HG03066 (cell line): Measurements from ENCODE around the gene PLA2G2C.
"Not testable (repeated sequence)": the region's sequence is repeated elsewhere in the genome, so short reads cannot be mapped to it uniquely, and the experiment has no call there.

Source experiments
- ATAC-seq: cut with Tn5 transposase; IDR thresholded peaks from one replicate; pipeline ENCODE4 v1.9.1; 2021; ENCODE audit warnings: low read depth; ENCODE audit not compliant: unreplicated experiment

Gene PLA2G2C

DNA sequence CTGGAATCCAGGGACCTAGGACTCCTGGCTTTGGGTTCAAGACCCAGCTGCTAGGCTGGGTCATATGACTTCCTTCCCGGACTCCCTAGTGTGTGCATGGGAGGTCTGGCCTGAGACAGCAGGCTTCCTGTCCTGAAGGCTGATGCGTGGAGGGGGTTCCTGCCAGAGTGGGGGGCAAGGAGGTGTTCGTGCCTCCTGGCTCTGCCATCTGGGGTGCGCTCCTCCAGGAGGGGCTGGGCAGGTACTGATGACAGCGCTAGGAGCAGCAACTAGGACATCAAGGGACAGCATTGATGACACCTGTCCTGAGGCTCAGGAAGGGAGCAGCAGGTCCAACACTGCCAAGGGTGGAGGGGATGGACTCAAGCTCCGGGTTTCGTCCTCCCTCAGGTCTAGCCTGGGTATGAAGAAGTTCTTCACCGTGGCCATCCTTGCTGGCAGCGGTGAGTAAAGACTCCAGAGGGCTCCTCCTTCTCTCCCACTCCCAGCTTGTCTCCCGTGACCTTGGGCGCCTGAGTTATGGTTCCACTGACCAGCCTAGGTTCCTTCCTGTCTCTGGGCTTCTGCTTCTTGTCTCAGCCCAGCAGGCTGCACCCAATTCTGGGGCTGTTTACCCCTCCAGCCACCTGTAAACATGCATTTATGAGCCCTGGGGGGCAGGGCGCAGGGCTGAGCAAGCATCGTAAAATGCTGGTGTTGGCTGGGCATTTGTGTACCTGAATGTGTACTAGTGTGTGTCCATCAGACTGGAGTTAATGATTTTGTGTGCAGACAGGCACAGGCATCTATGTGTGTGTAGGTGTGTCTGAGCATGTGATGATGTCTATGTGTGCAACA is 46.3 kb downstream of the PLA2G2C start:
- no peak for ATAC-seq

- ATAC-seq, result no peak
Observed at GRCh38 chr1:20138961-20139550, 47.3 kb downstream of the PLA2G2C start, which contains the start of gene PLA2G2F. TSS of gene PLA2G2F (plus strand) at chr1:20139323. CDS start at chr1:20139428, 105 bp downstream.

GRCh38 chr1:20138346-20138745 is 48.0 kb downstream of the PLA2G2C start:
- ATAC-seq, result no peak

GRCh38 chr1:20137604-20138003 is 48.7 kb downstream of the PLA2G2C start:
- no peak for ATAC-seq

DNA sequence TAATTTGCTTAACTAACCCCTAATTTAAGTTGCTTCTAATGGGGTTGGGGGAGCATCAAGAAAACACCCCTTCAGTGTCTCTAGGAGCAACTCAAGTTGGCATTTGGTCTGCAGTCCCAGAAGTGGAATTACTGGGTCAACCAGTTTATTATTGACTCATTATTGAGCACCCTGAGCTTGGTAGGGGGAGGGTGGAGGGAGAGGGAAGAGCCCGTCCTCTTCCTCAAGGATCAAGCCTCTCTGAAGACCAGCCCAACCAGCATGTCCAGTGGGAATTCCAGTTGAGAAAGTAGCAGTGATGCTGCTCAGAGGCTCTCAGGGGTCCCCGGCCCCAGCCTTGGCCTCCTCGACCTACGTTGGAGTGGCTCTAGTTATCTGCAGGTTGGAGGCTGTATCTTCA is 49.3 kb downstream of the PLA2G2C start:
- ATAC-seq, result no peak

DNA sequence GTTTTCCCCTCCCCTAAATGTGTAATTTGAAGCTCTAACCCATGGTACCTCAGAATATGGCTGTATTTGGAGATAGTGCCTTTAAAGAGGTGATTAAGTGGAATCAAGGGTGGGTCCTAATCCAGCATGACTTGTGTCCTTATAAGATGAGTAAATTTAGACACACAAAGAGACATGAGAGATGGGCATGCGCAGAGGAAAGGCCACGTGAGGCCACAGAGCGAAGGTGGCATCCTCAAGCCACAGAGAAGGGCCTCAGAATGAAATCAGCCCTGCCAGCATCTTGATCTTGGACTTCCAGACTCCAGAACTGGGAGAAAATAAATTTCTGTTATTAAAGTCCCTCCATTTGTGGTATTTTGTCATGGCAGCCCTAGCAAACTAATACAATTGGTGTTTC is 50.1 kb downstream of the PLA2G2C start:
- ATAC-seq, result no peak

DNA sequence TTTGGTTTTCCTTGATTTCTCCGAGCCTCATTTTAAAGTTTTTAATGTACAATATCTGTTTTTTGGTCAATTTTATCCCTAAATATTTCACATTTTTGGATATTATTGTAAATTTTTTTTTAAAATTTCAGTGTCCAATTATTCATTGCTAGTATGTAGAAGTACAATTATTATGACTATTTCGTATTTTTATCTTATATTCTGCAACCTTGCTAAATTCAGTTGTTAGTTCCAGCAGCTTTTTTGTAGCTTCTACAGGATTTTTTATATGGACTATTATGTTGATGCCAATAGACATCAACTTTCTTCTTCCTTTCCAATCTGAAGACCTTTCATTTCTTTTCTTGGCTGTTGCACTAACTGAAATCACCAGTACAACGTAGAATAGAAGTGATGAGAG is 51.3 kb downstream of the PLA2G2C start:
- no peak for ATAC-seq

DNA sequence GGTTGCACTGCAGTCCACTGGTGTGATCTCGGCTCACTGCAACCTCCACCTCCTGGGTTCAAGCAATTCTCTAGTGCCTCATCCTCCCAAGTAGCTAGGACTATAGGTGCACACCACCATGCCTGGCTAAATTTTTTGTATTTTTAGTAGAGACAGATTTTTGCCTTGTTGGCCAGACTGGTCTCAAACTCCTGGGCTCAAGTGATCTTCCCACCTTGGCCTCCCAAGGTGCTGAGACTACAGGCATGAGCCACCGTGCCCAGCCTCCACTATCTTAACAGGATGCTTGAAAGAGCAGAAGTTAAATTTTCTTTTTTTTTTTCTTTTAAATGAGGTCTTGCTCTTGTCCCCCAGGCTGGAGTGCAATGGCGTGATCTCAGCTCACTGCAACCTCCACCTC is 55.8 kb downstream of the PLA2G2C start:
- ATAC-seq, result not testable (repeated sequence)

GRCh38 chr1:20126806-20127440 is 59.4 kb downstream of the PLA2G2C start:
- ATAC-seq, result no peak

GRCh38 chr1:20126041-20126805 is 60.1 kb downstream of the PLA2G2C start:
- ATAC-seq, result no peak

DNA sequence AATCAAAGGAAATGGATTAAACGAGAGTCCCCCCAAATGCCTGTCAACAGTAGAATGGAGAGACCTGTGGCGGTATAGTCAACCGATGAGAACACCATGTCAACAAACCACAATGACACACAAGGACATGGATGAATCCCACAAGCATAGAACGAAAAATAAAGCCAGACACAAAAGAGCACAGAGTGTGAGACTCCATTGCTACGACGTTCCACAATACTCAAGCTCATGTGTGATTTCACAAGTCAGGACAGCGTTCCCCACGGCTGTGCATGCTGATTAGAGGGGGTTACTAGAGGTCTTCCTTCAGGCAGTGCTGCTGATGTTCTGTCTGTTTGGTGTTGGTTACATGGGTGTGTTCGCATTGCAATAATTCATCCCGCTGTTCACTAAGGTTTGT is 61.2 kb downstream of the PLA2G2C start:
- ATAC-seq, result no peak

DNA sequence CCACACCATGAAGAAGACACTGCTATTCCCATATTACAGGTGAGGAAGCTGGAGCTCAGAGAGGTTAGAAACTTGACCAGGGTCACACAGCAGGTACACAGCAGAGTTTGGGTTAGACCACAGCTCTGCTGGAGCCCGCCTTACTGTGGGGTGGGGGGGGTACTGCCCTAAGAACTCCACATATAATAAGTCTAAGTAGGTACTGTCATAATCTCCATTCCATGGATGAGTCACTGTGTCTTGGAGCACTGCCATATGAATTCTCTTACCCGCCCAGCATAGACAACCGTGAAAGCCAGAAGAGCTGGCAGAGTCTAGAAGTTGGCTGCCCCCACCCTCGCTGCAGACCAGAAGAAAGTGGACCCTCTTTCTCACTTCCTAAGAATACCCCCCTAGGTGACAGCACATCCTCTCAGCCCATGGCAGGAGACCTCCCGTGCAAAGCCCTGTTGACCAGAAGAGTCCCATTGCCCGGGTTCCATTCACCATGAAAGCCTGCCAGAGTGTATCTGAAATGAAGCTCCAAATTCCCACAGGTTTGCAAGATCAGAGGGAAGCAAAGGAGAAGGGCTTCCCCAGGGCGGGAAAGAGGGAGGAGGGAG is 61.8 kb downstream of the PLA2G2C start:
- no peak for ATAC-seq

DNA sequence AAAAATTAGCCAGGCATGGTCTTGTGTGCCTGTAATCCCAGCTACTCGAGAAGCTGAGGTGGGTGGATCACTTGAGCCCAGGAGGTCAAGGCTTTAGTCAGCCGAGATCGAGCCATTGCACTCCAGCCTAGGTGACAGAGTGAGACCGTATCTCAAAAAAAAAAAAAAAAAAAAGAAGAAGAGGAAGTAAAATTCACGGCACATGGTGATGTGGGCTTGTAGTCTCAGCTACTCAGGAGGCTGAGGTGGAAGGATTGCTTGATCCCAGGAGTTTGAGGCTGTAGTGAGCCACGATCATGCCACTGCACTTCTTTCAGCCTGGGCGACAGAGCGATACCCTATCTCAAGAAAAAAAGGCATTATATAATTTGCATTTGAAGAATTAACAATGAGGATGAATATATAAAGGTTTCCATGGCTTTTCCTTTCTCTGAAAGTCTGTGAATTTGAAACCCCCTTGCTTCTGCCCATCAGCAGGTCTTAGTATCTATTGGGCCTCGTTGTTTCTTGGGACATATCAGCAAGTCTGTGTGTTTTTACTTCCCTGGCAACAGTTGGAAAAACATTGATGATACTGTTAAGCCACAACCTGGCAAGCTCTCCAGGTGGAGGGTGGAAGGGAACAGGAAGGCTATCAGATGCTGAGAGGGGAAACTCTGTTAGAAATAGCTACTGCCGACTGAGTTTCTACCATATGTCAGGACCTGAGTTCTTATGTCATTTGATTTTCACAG is 62.4 kb downstream of the PLA2G2C start:
- ATAC-seq, result no peak

DNA sequence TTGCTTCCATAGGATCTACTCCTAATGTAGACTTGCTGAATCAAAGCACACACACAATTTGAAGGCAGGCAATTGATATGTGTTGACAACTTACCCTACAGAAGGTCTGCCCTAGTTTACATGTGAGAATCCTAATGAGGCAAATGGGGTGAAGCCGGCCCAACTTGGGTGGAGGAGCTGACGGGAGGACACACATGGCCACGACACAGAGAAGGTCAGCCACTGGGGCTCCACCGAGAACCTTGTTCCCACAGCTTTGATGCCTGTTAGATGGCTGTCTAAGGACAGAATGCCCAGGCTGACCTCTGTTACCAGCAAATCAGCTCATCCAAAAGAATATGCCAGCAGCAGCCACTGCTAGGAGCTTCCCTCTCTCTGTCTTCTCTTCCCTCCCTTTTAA is 65.5 kb downstream of the PLA2G2C start:
- no peak for ATAC-seq

GRCh38 chr1:20119347-20119746 is 67.0 kb downstream of the PLA2G2C start, which contains the start of gene PLA2G2D:
TSS of gene PLA2G2D (minus strand) at chr1:20119536. CDS start at chr1:20119498, 38 bp downstream.
- no peak for ATAC-seq

GRCh38 chr1:20117236-20117635 is 69.1 kb downstream of the PLA2G2C start:
- ATAC-seq, result no peak

DNA sequence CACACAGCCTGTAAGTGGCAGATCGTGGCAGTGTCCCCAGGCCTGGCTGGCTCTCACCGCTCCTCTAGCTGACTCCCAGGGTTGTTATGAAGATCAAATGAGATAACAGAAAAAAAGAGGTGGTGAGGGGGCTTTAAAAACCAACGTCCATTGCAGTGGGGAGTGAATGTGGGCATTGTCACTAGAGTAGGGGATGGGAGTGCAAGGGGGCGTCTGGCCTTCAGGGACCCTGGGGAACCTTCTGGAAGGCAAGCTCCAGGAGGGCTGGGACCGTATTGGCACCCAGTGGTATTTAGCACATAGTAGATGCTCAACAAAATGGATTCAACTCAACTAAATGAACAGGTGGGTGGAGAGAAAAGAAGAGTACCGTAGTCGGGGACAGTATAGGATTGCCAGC is 70.4 kb downstream of the PLA2G2C start:
- ATAC-seq, result no peak

GRCh38 chr1:20115479-20115878 is 70.8 kb downstream of the PLA2G2C start:
- ATAC-seq, result no peak

GRCh38 chr1:20114021-20114648 is 72.2 kb downstream of the PLA2G2C start:
- no peak for ATAC-seq
